Measurements from ENCODE around the gene ZNF235.
"Not testable (repeated sequence)": the region's sequence is repeated elsewhere in the genome, so short reads cannot be mapped to it uniquely, and the experiment has no call there.

The ZNF235 gene

DNA sequence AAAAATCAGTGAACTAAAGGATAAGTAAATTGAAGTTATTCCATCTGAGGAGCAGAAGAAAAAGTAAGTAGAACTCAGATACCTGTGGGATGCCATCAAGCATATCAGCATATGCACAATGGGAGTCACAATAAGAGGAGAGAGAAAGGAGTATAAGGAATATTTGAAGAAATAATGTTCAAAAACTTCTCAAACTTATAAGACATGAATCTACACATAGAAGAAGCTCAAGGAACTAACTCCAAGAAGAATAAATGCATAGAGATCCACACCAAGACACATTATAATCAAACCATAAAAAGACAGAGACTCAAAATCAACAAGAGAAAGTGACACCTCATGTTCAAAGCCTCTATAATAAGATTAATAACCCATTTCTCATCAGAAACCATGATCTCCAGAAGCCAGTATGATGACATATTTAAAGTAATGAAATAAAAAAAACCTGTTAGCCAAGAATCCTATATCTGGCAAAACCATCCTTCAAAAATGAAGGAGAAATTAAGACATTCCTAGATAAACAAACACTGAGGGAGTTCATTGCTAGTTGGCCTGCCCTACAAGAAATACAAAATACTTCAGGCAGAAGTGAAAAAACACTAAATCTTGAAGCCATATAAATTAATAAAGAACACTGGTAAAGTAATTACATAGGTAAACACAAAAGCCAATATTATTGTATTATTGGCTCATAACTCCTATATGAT, 49.0 kb downstream of the ZNF235 start:
- DNase-seq (ENCODE audit: low read depth): no peak

GRCh38 chr19:44254496-44254895, 50.3 kb downstream of the ZNF235 start:
- DNase-seq (ENCODE audit: low read depth): no peak

- DNase-seq (ENCODE audit: low read depth): not testable (repeated sequence)
These were observed 51.4 kb downstream of the ZNF235 start for GRCh38 chr19:44253392-44253791.

- not testable (repeated sequence) for DNase-seq (ENCODE audit: low read depth)
These were observed 52.5 kb downstream of the ZNF235 start for GRCh38 chr19:44252332-44252731.

- no peak for DNase-seq (ENCODE audit: low read depth)
These were observed 68.4 kb downstream of the ZNF235 start for GRCh38 chr19:44236384-44236783.
